Subcutaneous adipose tissue (tissue), 4 donors: Measurements from ENCODE around the gene NCKAP5. TPM values are rescaled to one million over a fixed set of nuclear protein-coding genes. Genes with fewer than 3 reads are reported as not detected.

Source experiments
- total RNA-seq, 4 donors: library from RNA; depleted of rRNA; stranded (reverse); fragments of >200 nt; gene quantifications; one replicate each; pipeline ENCODE4 v1.1.0, GENCODE V29; 2016
- TF ChIP-seq, protein P1 (sequence below): fragments of 450-650 bp; IDR thresholded peaks from one replicate; pipeline ENCODE4 v1.5.1; 2016; ENCODE audit warnings: low read depth, mild to moderate bottlenecking, control low read depth, antibody characterized with exemption, moderate library complexity

Gene NCKAP5
- total RNA-seq, 4 donors from 2014 or later, result 1.5 to 6.4 (median 3.8) TPM

DNA sequence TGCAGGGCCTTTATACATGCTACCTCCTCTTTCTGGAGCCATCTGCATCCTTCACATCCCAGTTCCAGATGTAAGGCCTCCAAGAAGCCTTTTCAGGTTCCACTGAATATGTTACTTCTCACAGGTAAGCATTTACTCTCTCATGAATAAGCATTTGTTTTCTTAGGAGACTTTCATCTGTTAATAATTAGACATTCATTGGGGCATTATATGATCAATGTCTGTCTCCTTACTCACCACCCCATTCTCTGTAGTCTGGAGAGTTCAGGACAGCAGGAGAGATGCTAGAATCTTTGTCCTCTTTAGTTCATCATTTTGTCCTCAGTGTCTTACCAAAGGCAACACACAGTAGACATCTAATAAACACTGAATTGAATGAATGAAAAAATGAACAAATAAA is 185.7 kb downstream of the NCKAP5 start:
- TF ChIP-seq, protein P1, sequence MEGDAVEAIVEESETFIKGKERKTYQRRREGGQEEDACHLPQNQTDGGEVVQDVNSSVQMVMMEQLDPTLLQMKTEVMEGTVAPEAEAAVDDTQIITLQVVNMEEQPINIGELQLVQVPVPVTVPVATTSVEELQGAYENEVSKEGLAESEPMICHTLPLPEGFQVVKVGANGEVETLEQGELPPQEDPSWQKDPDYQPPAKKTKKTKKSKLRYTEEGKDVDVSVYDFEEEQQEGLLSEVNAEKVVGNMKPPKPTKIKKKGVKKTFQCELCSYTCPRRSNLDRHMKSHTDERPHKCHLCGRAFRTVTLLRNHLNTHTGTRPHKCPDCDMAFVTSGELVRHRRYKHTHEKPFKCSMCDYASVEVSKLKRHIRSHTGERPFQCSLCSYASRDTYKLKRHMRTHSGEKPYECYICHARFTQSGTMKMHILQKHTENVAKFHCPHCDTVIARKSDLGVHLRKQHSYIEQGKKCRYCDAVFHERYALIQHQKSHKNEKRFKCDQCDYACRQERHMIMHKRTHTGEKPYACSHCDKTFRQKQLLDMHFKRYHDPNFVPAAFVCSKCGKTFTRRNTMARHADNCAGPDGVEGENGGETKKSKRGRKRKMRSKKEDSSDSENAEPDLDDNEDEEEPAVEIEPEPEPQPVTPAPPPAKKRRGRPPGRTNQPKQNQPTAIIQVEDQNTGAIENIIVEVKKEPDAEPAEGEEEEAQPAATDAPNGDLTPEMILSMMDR, result no peak

DNA sequence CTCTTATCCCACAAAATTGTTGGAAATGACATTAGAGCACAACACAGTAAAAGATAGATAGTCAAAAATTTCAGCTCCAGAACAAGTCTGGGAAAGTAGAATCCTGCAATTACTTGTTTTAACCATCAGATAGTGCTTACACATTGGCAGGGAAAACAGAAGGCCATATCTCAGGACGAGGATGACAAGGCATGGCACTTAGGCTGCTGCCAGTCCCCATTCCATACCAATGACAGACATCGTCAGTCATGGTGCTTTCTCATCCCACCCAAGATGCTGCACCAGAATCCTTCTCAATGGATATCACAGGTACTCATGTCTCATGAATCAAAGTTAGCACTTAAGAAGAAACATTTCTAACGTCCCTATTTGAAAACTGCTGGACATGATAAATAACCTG is 187.3 kb downstream of the NCKAP5 start:
- TF ChIP-seq, protein P1, result no peak

DNA sequence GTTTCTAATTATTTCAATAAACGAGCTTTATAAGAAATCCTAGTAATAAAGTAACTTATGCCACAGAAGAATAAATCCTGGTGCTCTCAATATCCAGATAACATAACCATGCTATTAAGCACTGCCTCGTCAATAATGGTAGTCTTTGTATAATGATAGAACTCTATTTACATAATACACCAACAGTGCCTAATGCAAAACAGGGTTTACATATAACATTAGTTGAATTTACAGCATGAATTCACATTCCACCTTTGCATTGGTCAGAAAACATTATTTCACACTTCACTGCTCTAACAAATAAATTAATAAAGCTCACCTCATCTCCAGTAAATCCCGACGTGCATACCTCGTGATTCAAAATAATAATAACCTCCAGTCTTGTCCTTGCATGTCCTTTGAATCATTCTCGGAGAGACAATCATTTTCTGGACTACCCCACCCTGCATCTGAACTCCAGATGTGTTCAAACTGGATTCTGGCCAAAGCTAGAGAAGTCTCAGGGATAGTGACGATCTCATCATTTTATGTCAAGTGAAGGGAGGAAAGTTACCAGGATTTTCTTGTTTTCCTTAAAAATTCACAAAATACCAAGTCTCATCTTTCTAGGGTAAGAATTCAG is 189.2 kb downstream of the NCKAP5 start:
- TF ChIP-seq, protein P1, result no peak

DNA sequence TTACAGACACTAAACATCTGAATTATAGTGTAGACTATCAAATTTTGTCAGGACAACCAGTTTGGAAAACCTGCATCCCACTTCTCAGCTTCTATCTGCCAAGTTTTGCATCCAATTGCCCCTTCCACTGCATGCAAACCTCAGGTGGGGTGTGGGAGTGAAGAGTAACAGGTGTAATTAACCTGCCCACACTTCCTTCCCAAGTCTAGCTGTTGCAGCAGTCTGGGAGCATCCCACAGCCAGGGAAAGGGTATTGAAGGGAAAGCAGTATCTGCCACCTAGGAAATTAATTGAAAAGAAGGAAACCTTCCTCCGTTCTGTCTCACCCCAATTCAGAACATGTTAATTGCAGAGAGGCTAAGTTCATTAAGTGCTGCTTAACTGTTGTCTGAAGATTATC is 189.9 kb downstream of the NCKAP5 start:
- TF ChIP-seq, protein P1, result no peak

DNA sequence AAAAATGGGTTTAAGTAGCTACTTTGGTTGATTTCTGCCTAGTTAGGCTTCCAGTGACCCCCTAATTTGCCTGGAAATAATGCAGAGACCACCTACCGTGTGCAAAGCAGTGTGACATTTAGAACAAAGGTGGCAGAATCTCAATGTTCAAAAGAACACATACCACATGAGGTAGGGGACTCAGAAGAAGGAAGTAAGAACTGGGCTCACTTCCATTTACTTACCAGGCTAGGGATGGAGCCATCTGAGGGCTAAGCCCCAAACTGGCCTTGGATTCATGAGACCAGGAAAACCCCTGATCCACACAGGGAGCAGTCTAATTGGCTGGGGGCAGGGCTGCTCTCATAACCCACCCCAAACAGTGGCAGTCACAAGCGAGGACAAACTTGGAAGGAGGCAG is 190.7 kb downstream of the NCKAP5 start:
- TF ChIP-seq, protein P1, result no peak

DNA sequence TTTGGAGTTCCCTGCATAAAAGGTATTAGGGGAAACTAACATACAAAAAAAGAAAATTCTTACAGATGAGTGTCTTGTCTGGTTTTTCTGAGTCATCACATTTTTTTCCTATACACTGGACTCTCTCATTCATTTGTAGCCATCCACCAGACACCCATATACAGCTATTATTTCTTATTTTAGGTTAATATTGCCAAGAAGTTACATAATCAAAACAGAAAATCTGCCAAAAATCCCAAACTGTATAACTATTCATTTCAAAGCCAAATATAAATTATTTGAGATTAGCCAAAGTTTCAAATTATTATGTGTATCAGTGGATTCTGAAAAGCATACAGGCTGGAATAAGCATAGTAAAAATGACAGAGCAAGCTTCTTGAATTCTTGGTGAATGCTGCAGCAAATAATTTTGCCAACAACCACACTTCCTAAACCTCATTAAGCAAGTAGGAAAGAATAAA is 191.2 kb downstream of the NCKAP5 start:
- TF ChIP-seq, protein P1, result no peak

DNA sequence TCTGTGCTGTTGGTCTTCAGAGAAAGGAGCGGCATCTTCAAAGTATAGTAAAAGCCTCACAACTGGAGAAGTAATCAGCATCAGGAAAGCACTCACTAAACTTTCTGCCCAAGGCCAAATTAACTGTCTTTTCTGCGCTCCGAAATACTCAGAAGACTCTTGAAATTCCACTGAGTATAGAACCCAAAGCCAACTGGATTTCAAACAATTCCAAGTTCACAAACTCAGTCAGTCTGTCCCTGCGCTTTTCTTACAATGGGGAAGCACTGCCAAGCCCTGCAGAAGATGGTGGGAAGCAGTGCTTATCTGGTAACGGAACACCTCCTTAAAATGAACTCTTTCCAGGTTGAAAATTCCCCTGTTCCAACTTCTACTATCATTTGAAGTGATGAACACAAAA is 193.5 kb downstream of the NCKAP5 start:
- TF ChIP-seq, protein P1, result no peak
